DMS114 treated with DMSO at 0.1 percent for 48 hours (cell line): ENCODE measurements around the gene ARFGEF2.
"Not testable (repeated sequence)": the region's sequence is repeated elsewhere in the genome, so short reads cannot be mapped to it uniquely, and the experiment has no call there.

Source experiments
- DNase-seq: peaks from one replicate; lab custom pipeline; 2025; ENCODE audit not compliant: unreplicated experiment; lab: John Stamatoyannopoulos, UW

The ARFGEF2 gene

GRCh38 chr20:48951041-48951440 lies 29.5 kb downstream of the ARFGEF2 start:
- no peak for DNase-seq

DNA sequence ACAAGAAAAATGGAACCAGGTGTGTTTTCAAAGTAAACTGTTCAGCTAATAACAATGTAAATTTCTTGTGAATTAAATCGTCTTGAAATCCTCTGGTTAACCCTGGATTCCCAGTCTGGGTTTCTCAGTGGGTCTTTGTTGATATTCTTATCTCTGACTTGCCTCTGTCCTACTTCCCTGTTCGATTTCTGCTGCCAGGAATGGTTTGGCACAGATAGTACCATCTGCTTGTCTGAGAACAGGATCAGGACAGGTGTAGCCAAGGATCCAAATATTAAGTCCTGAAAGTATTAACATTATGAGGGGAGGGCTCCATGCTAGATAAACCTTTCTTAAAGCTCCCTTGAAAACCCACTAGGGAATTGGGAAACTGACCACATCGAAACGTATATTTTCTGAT lies 30.1 kb downstream of the ARFGEF2 start:
- DNase-seq, result no peak

GRCh38 chr20:48952656-48953055 lies 31.1 kb downstream of the ARFGEF2 start:
- DNase-seq, result no peak

GRCh38 chr20:48953653-48954052 lies 32.1 kb downstream of the ARFGEF2 start:
- no peak for DNase-seq

DNA sequence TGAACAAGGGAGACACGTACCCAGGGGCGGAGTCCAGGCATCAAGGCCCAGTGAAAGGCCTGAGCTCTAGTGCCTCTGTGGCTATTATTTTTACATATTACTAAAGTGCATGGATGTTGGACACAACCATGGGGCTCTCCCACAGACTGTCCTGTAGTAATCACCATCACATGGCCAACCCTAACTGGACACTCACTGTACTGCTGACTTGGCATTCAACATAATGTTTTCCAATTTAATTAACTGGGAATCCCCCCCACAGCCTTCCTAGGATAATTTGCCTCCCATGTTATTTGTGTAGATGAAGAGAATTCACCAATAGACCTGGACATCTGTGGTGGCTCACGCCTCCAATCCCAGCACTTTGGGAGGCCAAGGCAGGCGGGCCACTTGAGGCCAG lies 34.5 kb downstream of the ARFGEF2 start:
- no peak for DNase-seq

GRCh38 chr20:48957053-48957481 lies 35.6 kb downstream of the ARFGEF2 start:
- DNase-seq, result no peak

- no peak for DNase-seq
Observed at GRCh38 chr20:48957533-48957932, 36.0 kb downstream of the ARFGEF2 start.

GRCh38 chr20:48958743-48959142 lies 37.2 kb downstream of the ARFGEF2 start:
- no peak for DNase-seq

GRCh38 chr20:48959899-48960550 lies 38.5 kb downstream of the ARFGEF2 start:
- no peak for DNase-seq

GRCh38 chr20:48962421-48962820 lies 40.9 kb downstream of the ARFGEF2 start:
- DNase-seq, result no peak

GRCh38 chr20:48962976-48963771 lies 41.7 kb downstream of the ARFGEF2 start:
- DNase-seq, result no peak

GRCh38 chr20:48965189-48965910 lies 43.8 kb downstream of the ARFGEF2 start:
- DNase-seq, result no peak

GRCh38 chr20:48970681-48971365 lies 49.3 kb downstream of the ARFGEF2 start:
- no peak for DNase-seq

- DNase-seq, result no peak
Observed at GRCh38 chr20:48971956-48972355, 50.4 kb downstream of the ARFGEF2 start.

DNA sequence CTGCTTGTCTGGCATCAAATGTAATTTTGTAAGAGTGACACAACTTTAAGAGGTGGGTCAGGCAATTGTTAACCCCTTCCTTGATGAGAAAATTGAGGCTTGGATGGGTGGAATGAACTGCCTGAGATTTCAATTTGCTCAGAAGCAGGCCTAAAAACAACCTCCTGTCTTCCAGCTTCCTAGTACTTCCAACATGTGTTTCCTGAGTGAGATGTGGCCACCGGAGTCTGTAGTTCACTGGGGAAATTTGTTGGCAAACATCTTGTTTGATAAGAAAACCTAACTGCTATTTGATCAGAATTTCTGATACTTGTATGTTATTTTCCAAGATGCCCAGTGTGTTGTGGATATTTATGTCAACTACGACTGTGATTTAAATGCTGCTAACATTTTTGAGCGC lies 51.3 kb downstream of the ARFGEF2 start:
- DNase-seq, result no peak

- no peak for DNase-seq
Observed at GRCh38 chr20:48975955-48976354, 54.4 kb downstream of the ARFGEF2 start.

DNA sequence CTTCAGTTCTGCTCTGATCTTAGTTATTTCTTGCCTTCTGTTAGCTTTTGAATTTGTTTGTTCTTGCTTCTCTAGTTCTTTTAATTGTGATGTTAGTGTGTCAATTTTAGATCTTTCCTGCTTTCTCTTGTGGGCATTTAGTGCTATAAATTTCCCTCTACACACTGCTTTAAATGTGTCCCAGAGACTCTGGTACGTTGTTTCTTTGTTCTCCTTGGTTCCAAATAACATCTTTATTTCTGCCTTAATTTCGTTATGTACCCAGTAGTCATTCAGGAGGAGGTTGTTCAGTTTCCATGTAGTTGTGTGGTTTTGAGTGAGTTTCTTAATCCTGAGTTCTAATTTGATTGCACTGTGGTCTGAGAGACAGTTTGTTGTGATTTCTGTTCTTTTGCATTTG lies 58.5 kb downstream of the ARFGEF2 start:
- not testable (repeated sequence) for DNase-seq

GRCh38 chr20:48983423-48984400 lies 62.2 kb downstream of the ARFGEF2 start:
- DNase-seq, result no peak

- DNase-seq, result no peak
Observed at GRCh38 chr20:48984575-48985219, 63.2 kb downstream of the ARFGEF2 start.

GRCh38 chr20:48986899-48987298 lies 65.4 kb downstream of the ARFGEF2 start:
- DNase-seq, result peak; percentile 58
